Ovary (tissue), 9 donors: ENCODE measurements around the gene STRN. TPM values are rescaled to one million over a fixed set of nuclear protein-coding genes. Genes with fewer than 3 reads are reported as not detected.
"Not testable (repeated sequence)": the region's sequence is repeated elsewhere in the genome, so short reads cannot be mapped to it uniquely, and the experiment has no call there.

Experiments
- DNase-seq, 5 donors: peaks; one replicate each; pipeline ENCODE4 v3.0.0-alpha.2; 2019 to 2020
- H3K27ac ChIP-seq, 2 donors: fragments of 200-600 bp; one replicate each; pipeline versions ENCODE4 v1.5.1 to v1.8.0; 2019 to 2022
- H3K27me3 ChIP-seq: fragments of 200-600 bp; one replicate; pipeline ENCODE4 v1.8.0; 2022
- H3K36me3 ChIP-seq: fragments of 200-600 bp; sonication (generic); one replicate; pipeline ENCODE4 v1.5.1; 2019
- H3K4me1 ChIP-seq: one replicate; pipeline ENCODE4 v1.8.1; 2013; ENCODE audit warnings: mild to moderate bottlenecking, moderate library complexity; ENCODE audit not compliant: insufficient read depth
- H3K4me3 ChIP-seq: fragments of 200-600 bp; sonication (generic); one replicate; pipeline ENCODE4 v1.5.1; 2017
- H3K9me3 ChIP-seq, 2 donors: fragments of 200-600 bp in 1 of 2; sonication (generic) in 1 of 2; one replicate each; pipeline versions ENCODE4 v1.5.1 to v1.8.1; 2013 to 2019; ENCODE audit warnings: mild to moderate bottlenecking in 1 of 2, moderate library complexity in 1 of 2
- CTCF ChIP-seq, 3 donors: fragments of 450-650 bp in 2 of 3; fragments of 200-600 bp in 1 of 3; IDR thresholded peaks; one replicate each; pipeline versions ENCODE4 v1.5.1 to v1.8.0; 2016 to 2022; ENCODE audit warnings: antibody characterized with exemption in 3 of 3, mild to moderate bottlenecking in 1 of 3
- EP300 ChIP-seq: sonication (generic); formaldehyde crosslinking; IDR thresholded peaks from one replicate; pipeline ENCODE4 v1.6.1; 2017; ENCODE audit warnings: antibody characterized with exemption
- POLR2A ChIP-seq: fragments of 450-650 bp; IDR thresholded peaks from one replicate; pipeline ENCODE4 v1.6.1; 2017; ENCODE audit warnings: antibody characterized with exemption, mild to moderate bottlenecking, moderate library complexity
- WGBS, 3 donors: extraction: QIAGEN DNeasy Blood & Tissue Kit in 1 of 3; methylation state at CpG; one replicate each; pipeline versions ENCODE4 v1.1.5 to v1.1.7; 2013 to 2017; 5-methylcytosine and 5-hydroxymethylcytosine counted together
- intact Hi-C, 4 donors: fragments of 100-400 bp; cut with DNase I; formaldehyde crosslinking; loops; one replicate each; pipeline versions ENCODE4 v1.11.0 to v1.15.1; 2022 to 2023
- polyA plus RNA-seq, 2 donors: library from polyadenylated mRNA; stranded (reverse); fragments of 200-250 nt in 1 of 2; fragments of 350-450 nt in 1 of 2; fragmentation: Illumina TruSeq in 1 of 2; extraction: RNeasy Lipid Tissue Mini Kit (QIAGEN cat#74804) in 1 of 2; gene quantifications; one replicate each; pipeline ENCODE4 v1.2.3, GENCODE V29; 2013 to 2014
- total RNA-seq, 7 donors: library from RNA; depleted of rRNA in 2 of 7; stranded (reverse); fragments of >200 nt in 2 of 7; fragmentation: NEBNext Ultra II Directional in 3 of 7; extraction: Animal tissue kit (Norgen Biotek cat#: 25700) in 3 of 7; gene quantifications; one replicate each; pipeline versions ENCODE4 v1.1.0 to v1.2.4, GENCODE V29; 2016 to 2023
- donor health status: DM: no; HTN: no; CAD: no; lungs with moderate emphysema.
- donor health status: DM: no; HTN: no; CAD: no.
- donor health status: Bipolar disorder and iron deficiency.
- donor health status: DM: yes; HTN: yes; CAD: no.
- donor health status: DM: no; HTN: no; CAD: no.
- donor health status: DM: yes; HTN: yes; CAD: no.

The STRN gene
- total and polyA plus RNA-seq, 9 donors: 5.7 to 23.1 (median 18.2) TPM

GRCh38 chr2:36982467-36982866 lies 16.1 kb upstream of the STRN start:
- Histone ChIP-seq H3K9me3 (no peaks in the 10 kb centered on the region), H3K4me1 (no peaks in the 10 kb centered on the region), H3K36me3 (no peaks in the 10 kb centered on the region), H3K27me3 (no peaks in the 10 kb centered on the region), H3K4me3 (no peak overlapping the region), H3K27ac (no peak overlapping the region)
- intact Hi-C loops: no loop called here
- TF ChIP-seq EP300: no peak
- TF ChIP-seq POLR2A: no peak
- no peak for TF ChIP-seq CTCF (IDR thresholded peaks at IDR 0.05)
- no peak for DNase-seq
- WGBS, 3 donors: 81 to 97% (median 90%) methylated on average over 3 of the region's 3 CpGs

GRCh38 chr2:36981911-36982310 lies 15.6 kb upstream of the STRN start:
- no peaks in the 10 kb centered on the region for H3K4me1 ChIP-seq
- TF ChIP-seq CTCF (IDR thresholded peaks at IDR 0.05): no peak
- no peak for TF ChIP-seq POLR2A
- TF ChIP-seq EP300: no peak
- H3K4me3 ChIP-seq: no peak overlapping the region
- no peaks in the 10 kb centered on the region for H3K9me3 ChIP-seq
- H3K27ac ChIP-seq: no peak overlapping the region
- intact Hi-C loops: no loop called here
- no peaks in the 10 kb centered on the region for H3K27me3 ChIP-seq
- no peak for DNase-seq
- no peaks in the 10 kb centered on the region for H3K36me3 ChIP-seq
- WGBS, 3 donors: 92 to 97% (median 93%) methylated on average over 2 of the region's 2 CpGs

DNA sequence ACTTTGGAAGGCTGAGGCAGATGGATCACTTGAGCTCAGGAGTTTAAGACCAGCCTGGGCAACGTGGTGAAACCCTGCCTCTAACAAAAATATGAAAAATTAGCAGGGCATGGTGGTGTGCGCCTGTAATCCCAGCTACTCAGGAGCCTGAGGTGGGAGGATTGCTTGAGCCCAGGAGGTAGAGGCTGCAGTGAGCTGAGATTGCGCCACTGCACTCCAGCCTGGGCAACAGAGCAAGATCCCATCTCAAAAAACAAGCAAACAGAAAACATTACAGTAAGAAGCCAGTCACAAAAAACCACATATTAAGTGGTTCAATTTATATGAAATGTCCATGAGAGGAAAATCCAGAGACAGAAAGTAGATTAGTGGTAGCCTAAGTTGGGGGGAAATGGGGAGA lies 12.7 kb upstream of the STRN start:
- H3K27me3 ChIP-seq, DNase-seq, intact Hi-C loops, H3K9me3 ChIP-seq, H3K4me1 ChIP-seq, H3K27ac ChIP-seq, H3K36me3 ChIP-seq, H3K4me3 ChIP-seq: not testable (repeated sequence)
- WGBS, 3 donors: 94 to 97% (median 95%) methylated on average over 3 of the region's 3 CpGs

DNA sequence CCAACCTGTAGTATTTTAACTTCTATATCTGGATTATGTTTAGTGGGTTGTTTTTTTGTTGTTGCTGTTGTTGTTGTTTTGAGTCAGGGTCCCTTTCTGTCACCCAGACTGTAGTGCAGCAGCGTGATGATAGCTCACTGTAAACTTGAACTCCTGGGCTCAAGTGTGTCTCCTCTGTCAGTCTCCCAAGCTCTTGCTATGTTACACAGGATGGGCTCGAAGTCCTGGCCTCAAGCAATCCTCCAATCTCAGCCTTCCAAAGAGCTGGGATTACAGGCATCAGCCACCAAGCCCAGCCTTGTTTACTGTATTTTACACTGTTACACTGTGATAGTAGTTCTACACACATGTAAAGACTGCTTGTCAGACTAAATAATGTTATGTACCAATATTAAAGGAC lies 9.7 kb upstream of the STRN start:
- H3K36me3 ChIP-seq: no peaks in the 10 kb centered on the region
- no peak overlapping the region for H3K4me3 ChIP-seq
- DNase-seq: no peak
- intact Hi-C loops: no loop called here
- WGBS, 3 donors: 78 to 94% (median 87%) methylated on average over 2 of the region's 2 CpGs
- no peak overlapping the region for H3K27ac ChIP-seq
- H3K4me1 ChIP-seq: no peaks in the 10 kb centered on the region
- no peaks in the 10 kb centered on the region for H3K9me3 ChIP-seq
- TF ChIP-seq CTCF (IDR thresholded peaks at IDR 0.05) (no peak), EP300 (no peak), POLR2A (no peak)
- no peaks in the 10 kb centered on the region for H3K27me3 ChIP-seq

GRCh38 chr2:36975306-36975705 lies 9.0 kb upstream of the STRN start:
- H3K4me3 ChIP-seq: no peak overlapping the region
- no peaks in the 10 kb centered on the region for H3K4me1 ChIP-seq
- no peak overlapping the region for H3K27ac ChIP-seq
- intact Hi-C loops: no loop called here
- TF ChIP-seq POLR2A (no peak), EP300 (no peak), CTCF (IDR thresholded peaks at IDR 0.05) (no peak)
- no peaks in the 10 kb centered on the region for H3K36me3 ChIP-seq
- WGBS, 3 donors: 87 to 92% (median 90%) methylated on average over 8 of the region's 8 CpGs
- H3K27me3 ChIP-seq: no peaks in the 10 kb centered on the region
- no peaks in the 10 kb centered on the region for H3K9me3 ChIP-seq
- DNase-seq: no peak
